SK-N-SH (cell line): ENCODE results near the gene NXPE3. TPM values are rescaled to one million over a fixed set of nuclear protein-coding genes. Genes with fewer than 3 reads are reported as not detected.

Experiments used
- CTCF ChIA-PET: fragments of 300-600, 350-600 bp; formaldehyde crosslinking; extraction: SDS; loops from one replicate; lab custom pipeline; 2021; lab: Yijun Ruan, JAX
- POLR2A ChIA-PET: fragments of 350-600 bp; sonication (Branson Sonifier 250); formaldehyde crosslinking; extraction: SDS; loops from one replicate; lab custom pipeline; 2020; ENCODE audit warnings: antibody characterized with exemption, inconsistent platforms; lab: Yijun Ruan, JAX
- DNase-seq: peaks from one replicate; pipeline ENCODE4 v3.0.0; 2012
- H2AFZ ChIP-seq: fragments of 200-600 bp; sonication (generic); 2 replicates; pipeline ENCODE4 v1.8.1; 2016; ENCODE audit warnings: antibody characterized with exemption, mild to moderate bottlenecking, low read depth
- H3F3A ChIP-seq: fragments of 200-600 bp; sonication (generic); replicated peaks from 2 replicates; pipeline ENCODE3; 2016; ENCODE audit warnings: antibody characterized with exemption, mild to moderate bottlenecking; ENCODE audit not compliant: insufficient read depth
- H3K27ac ChIP-seq, 2 experiments: fragments of 200-500 bp in 1 of 2; fragments of 200-600 bp in 1 of 2; sonication (Bioruptor generic) in 1 of 2; sonication (generic), shearing (Covaris generic) in 1 of 2; 2 replicates each; pipeline versions ENCODE4 v1.5.1 to v1.6.1; 2014 to 2016; ENCODE audit warnings: low read depth in 2 of 2, inconsistent platforms in 1 of 2, low read length in 1 of 2, mild to moderate bottlenecking in 1 of 2, mixed read lengths in 1 of 2
- H3K27me3 ChIP-seq: fragments of 200-600 bp; sonication (generic), shearing (Covaris generic); 2 replicates; pipeline ENCODE4 v1.6.1; 2016; ENCODE audit warnings: mixed run types; ENCODE audit not compliant: insufficient read depth
- H3K36me3 ChIP-seq, 2 experiments: fragments of 200-500 bp in 1 of 2; fragments of 200-600 bp in 1 of 2; sonication (Bioruptor generic) in 1 of 2; sonication (generic) in 1 of 2; replicated peaks in 1 of 2; 2 replicates each; pipeline versions ENCODE3 to v1.5.1; 2014 to 2016; ENCODE audit warnings: low read length in 1 of 2, mild to moderate bottlenecking in 1 of 2; ENCODE audit not compliant: insufficient read depth in 2 of 2, control insufficient read depth in 1 of 2
- H3K4me1 ChIP-seq, 2 experiments: fragments of 200-500 bp in 1 of 2; fragments of 200-600 bp in 1 of 2; sonication (Bioruptor generic) in 1 of 2; sonication (generic), shearing (Covaris generic) in 1 of 2; 2 replicates each; pipeline versions ENCODE4 v1.5.1 to v1.6.1; 2014 to 2016; ENCODE audit warnings: low read depth in 1 of 2, low read length in 1 of 2, mixed run types in 1 of 2; ENCODE audit not compliant: insufficient read depth in 2 of 2, control insufficient read depth in 1 of 2
- H3K4me2 ChIP-seq: fragments of 200-600 bp; sonication (generic), shearing (Covaris generic); 2 replicates; pipeline ENCODE4 v1.6.1; 2017; ENCODE audit warnings: mixed run types
- H3K4me3 ChIP-seq, 2 experiments: fragments of 200-500 bp in 1 of 2; fragments of 200-600 bp in 1 of 2; sonication (Bioruptor generic) in 1 of 2; sonication (generic), shearing (Covaris generic) in 1 of 2; 2 replicates each; pipeline versions ENCODE4 v1.5.1 to v1.8.1; 2014 to 2016; ENCODE audit warnings: low read depth in 2 of 2, inconsistent platforms in 1 of 2, low read length in 1 of 2, mild to moderate bottlenecking in 1 of 2, mixed read lengths in 1 of 2, moderate library complexity in 1 of 2
- H3K79me2 ChIP-seq: fragments of 200-600 bp; sonication (generic); 2 replicates; pipeline ENCODE4 v1.8.1; 2017; ENCODE audit warnings: mild to moderate bottlenecking; ENCODE audit not compliant: insufficient read depth
- H3K9ac ChIP-seq: fragments of 200-600 bp; sonication (generic); 2 replicates; pipeline ENCODE4 v1.6.1; 2017; ENCODE audit warnings: mixed run types
- H3K9me2 ChIP-seq: fragments of 200-600 bp; sonication (generic); 2 replicates; pipeline ENCODE4 v1.6.1; 2017; ENCODE audit warnings: mixed run types
- H3K9me3 ChIP-seq: fragments of 200-600 bp; sonication (generic); 2 replicates; pipeline ENCODE4 v1.6.1; 2017; ENCODE audit warnings: mixed run types, mild to moderate bottlenecking, moderate library complexity
- H4K20me1 ChIP-seq: fragments of 200-600 bp; sonication (generic); 2 replicates; pipeline ENCODE4 v1.6.1; 2017; ENCODE audit warnings: mild to moderate bottlenecking, mixed run types; ENCODE audit not compliant: insufficient read depth
- CHD2 ChIP-seq: fragments of 150-350 bp; IDR thresholded peaks from 2 replicates; pipeline ENCODE4 v1.6.1; 2018; ENCODE audit warnings: low read length; ENCODE audit not compliant: partially characterized antibody
- EP300 ChIP-seq, 2 experiments: IDR thresholded peaks; 2 replicates each; pipeline versions ENCODE4 v1.4.0 to v1.6.1; 2012; ENCODE audit warnings: borderline replicate concordance in 1 of 2, low read depth in 1 of 2, low read length in 1 of 2
- EZH2phosphoT487 ChIP-seq: fragments of 200-600 bp; sonication (generic); IDR thresholded peaks from 2 replicates; pipeline ENCODE4 v1.6.1; 2017; ENCODE audit warnings: low read depth, mixed run types, mild to moderate bottlenecking, antibody characterized with exemption, moderate library complexity, borderline replicate concordance
- FOXJ3 ChIP-seq: sonication (generic); formaldehyde crosslinking; IDR thresholded peaks from 2 replicates; pipeline ENCODE4 v1.5.1; 2020; ENCODE audit warnings: mild to moderate bottlenecking, missing genetic modification reagents
- FOXM1 ChIP-seq: IDR thresholded peaks from 2 replicates; pipeline ENCODE4 v1.4.0; 2012; ENCODE audit warnings: low read depth, mild to moderate bottlenecking
- GABPA ChIP-seq: IDR thresholded peaks from 2 replicates; pipeline ENCODE4 v1.4.0; 2012; ENCODE audit warnings: low read depth, mild to moderate bottlenecking
- IRF3 ChIP-seq: fragments of 150-350 bp; IDR thresholded peaks from 2 replicates; pipeline ENCODE4 v1.6.1; 2016; ENCODE audit warnings: mild to moderate bottlenecking, low read depth, low read length
- JUND ChIP-seq: IDR thresholded peaks from 2 replicates; pipeline ENCODE4 v1.4.0; 2012
- MEF2A ChIP-seq: IDR thresholded peaks from 2 replicates; pipeline ENCODE4 v1.4.0; 2012; ENCODE audit warnings: low read depth, borderline replicate concordance
- NFIC ChIP-seq: IDR thresholded peaks from 2 replicates; pipeline ENCODE4 v1.4.0; 2012; ENCODE audit warnings: borderline replicate concordance
- POLR2AphosphoS5 ChIP-seq: IDR thresholded peaks from 2 replicates; pipeline ENCODE4 v1.6.1; 2012; ENCODE audit warnings: low read depth, low read length
- RCOR1 ChIP-seq: fragments of 150-350 bp; IDR thresholded peaks from 2 replicates; pipeline ENCODE4 v1.6.1; 2017; ENCODE audit warnings: antibody characterized with exemption, low read length
- RXRA ChIP-seq: IDR thresholded peaks from 2 replicates; pipeline ENCODE4 v1.4.0; 2012; ENCODE audit warnings: low read depth, mild to moderate bottlenecking, borderline replicate concordance
- TAF1 ChIP-seq: IDR thresholded peaks from 2 replicates; pipeline ENCODE4 v1.6.1; 2012; ENCODE audit warnings: low read depth, mild to moderate bottlenecking, low read length, moderate library complexity, borderline replicate concordance
- USF1 ChIP-seq: IDR thresholded peaks from 2 replicates; pipeline ENCODE4 v1.4.0; 2012; ENCODE audit warnings: low read depth, borderline replicate concordance
- USF2 ChIP-seq: fragments of 150-350 bp; IDR thresholded peaks from 2 replicates; pipeline ENCODE4 v1.6.1; 2017; ENCODE audit warnings: antibody characterized with exemption, low read length, low read depth, borderline replicate concordance
- YY1 ChIP-seq: IDR thresholded peaks from 2 replicates; pipeline ENCODE4 v1.4.0; 2012; ENCODE audit warnings: low read depth, mild to moderate bottlenecking
- ZBTB33 ChIP-seq: IDR thresholded peaks from 2 replicates; pipeline ENCODE4 v1.4.0; 2012; ENCODE audit warnings: low read depth, borderline replicate concordance
- WGBS: methylation state at CpG from one replicate; pipeline ENCODE4 v1.1.6; 2017; ENCODE audit warnings: low lambda C conversion rate; 5-methylcytosine and 5-hydroxymethylcytosine counted together
- polyA plus RNA-seq, 3 experiments: library from polyadenylated mRNA; depleted of rRNA; stranded (reverse); fragments of >200 nt; gene quantifications; 2 replicates each; pipeline ENCODE4 v1.2.3, GENCODE V29; 2012

NXPE3 gene
- polyA plus RNA-seq, 1 of the 3 experiments (the other 2 are of a cell fraction) = 21.3 TPM

GRCh38 chr3:101829437-101829830 is 50.4 kb downstream of the NXPE3 start:
- H3K9ac ChIP-seq = no peak overlapping the region
- H3K27ac ChIP-seq = peak overlapping the region in 1 of 2 experiments; percentile 88; a peak in 1 of 4 replicates
- WGBS = 93% methylated on average over 2 of the region's 2 CpGs

GRCh38 chr3:101829874-101830273 is 50.9 kb downstream of the NXPE3 start:
- H3K4me3 ChIP-seq = no peak overlapping the region
- H3K4me2 ChIP-seq = peak overlapping the region; percentile 90; the same call in 1 of the 2 replicates
- 93% methylated on average over 2 of the region's 2 CpGs for WGBS
- TF ChIP-seq RCOR1 (no peak), POLR2AphosphoS5 (no peak), CHD2 (no peak), GABPA (no peak), RXRA (no peak), ZBTB33 (no peak), MEF2A (no peak), YY1 (no peak), NFIC (no peak), IRF3 (no peak), USF1 (no peak)

More at GRCh38 chr3:101829437-101829830, 50.4 kb downstream of the NXPE3 start:
- Histone ChIP-seq H3K4me2 (peak overlapping the region; percentile 90; the same call in 1 of the 2 replicates), H3K27me3 (no peaks in the 10 kb centered on the region), H3F3A (peaks cover 17% of the 10 kb centered on the region), H3K4me1 (peaks cover 6 to 16% of the 10 kb centered on the region in 2 experiments), H2AFZ (no peak overlapping the region), H3K9me3 (no peaks in the 10 kb centered on the region), H4K20me1 (no peaks in the 10 kb centered on the region), H3K36me3 (peaks cover 0 to 3% of the 10 kb centered on the region in 2 experiments), H3K9me2 (no peaks in the 10 kb centered on the region), H3K79me2 (peaks cover 11% of the 10 kb centered on the region; the same call in 1 of the 2 replicates), H3K4me3 (no peak overlapping the region; a peak in 1 of 4 replicates)
- TF ChIP-seq EZH2phosphoT487 = no peak
- TF ChIP-seq EP300 (IDR thresholded peaks at IDR 0.05; ENCODE audit: borderline replicate concordance in 1 of 2, low read depth in 1 of 2, low read length in 1 of 2) = no peak
- TF ChIP-seq YY1 = no peak
- no peak for TF ChIP-seq TAF1
- TF ChIP-seq JUND = no peak
- TF ChIP-seq CHD2 = no peak
- TF ChIP-seq FOXM1 = no peak
- TF ChIP-seq FOXJ3 = no peak
- no peak for TF ChIP-seq USF1
- TF ChIP-seq IRF3 = no peak
- no peak for TF ChIP-seq USF2
- ChIA-PET CTCF (interaction anchor here (1.0 to 3.0 kb wide), 3 partner anchors 16 to 399 kb away, joined by 3 to 14 read pairs (median 3); no protein-coding TSS in a partner anchor), POLR2A (no interaction called here)
- no peak for DNase-seq

More at GRCh38 chr3:101829874-101830273, 50.9 kb downstream of the NXPE3 start:
- CTCF ChIA-PET = interaction anchor here (1.0 to 3.0 kb wide), 3 partner anchors 16 to 399 kb away, joined by 3 to 14 read pairs (median 3); no protein-coding TSS in a partner anchor
- Histone ChIP-seq H2AFZ (no peak overlapping the region), H3K9ac (no peak overlapping the region), H3K9me3 (no peaks in the 10 kb centered on the region), H3F3A (peaks cover 17% of the 10 kb centered on the region), H3K9me2 (no peaks in the 10 kb centered on the region), H3K79me2 (peaks cover 11% of the 10 kb centered on the region; the same call in 1 of the 2 replicates), H3K4me1 (peaks cover 6 to 12% of the 10 kb centered on the region in 2 experiments), H4K20me1 (no peaks in the 10 kb centered on the region), H3K27ac (peak overlapping the region in 1 of 2 experiments; percentile 88; a peak in 1 of 4 replicates), H3K27me3 (no peaks in the 10 kb centered on the region), H3K36me3 (no peaks in the 10 kb centered on the region)
- DNase-seq = no peak
- POLR2A ChIA-PET = no interaction called here
